Stimulated activated naive CD4-positive, alpha-beta T cell treated with Interleukin-2 at 50 U/mL for 16 hours (primary cell): ENCODE measurements around the gene R3HDM4.

Experiments
- DNase-seq: peaks from one replicate; lab custom pipeline; 2025; lab: John Stamatoyannopoulos, UW

R3HDM4 gene

DNA sequence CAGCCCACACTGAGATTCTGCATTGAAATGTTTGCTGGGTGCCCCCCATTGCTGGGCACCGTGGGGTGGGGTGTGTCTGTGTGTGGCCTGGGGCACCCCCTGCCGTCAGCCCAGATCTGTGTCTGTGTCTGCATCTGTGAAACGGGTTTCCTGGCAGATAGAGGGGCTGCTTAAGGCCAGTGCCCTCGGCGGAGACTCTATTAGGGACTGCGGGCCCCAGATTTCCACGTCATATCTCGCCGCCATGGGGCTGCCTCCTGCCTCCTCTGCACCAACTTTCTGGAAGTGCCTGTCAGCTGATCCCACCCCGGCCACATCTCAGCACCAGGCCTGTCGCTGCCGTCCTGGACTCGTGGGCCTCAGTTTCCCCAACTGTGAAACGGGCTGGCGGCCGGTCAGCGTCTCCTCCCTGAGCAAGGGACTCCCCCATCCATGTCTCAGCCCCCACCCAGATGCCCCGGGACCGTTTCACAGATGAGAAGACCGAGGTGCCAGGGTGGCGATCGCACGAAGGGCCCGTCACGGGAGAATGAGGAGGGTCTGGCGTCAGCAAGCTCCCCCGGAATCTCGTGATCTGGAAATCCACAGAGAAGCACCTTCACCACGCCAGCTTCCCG, 34.2 kb upstream of the R3HDM4 start:
- no peak for DNase-seq

DNA sequence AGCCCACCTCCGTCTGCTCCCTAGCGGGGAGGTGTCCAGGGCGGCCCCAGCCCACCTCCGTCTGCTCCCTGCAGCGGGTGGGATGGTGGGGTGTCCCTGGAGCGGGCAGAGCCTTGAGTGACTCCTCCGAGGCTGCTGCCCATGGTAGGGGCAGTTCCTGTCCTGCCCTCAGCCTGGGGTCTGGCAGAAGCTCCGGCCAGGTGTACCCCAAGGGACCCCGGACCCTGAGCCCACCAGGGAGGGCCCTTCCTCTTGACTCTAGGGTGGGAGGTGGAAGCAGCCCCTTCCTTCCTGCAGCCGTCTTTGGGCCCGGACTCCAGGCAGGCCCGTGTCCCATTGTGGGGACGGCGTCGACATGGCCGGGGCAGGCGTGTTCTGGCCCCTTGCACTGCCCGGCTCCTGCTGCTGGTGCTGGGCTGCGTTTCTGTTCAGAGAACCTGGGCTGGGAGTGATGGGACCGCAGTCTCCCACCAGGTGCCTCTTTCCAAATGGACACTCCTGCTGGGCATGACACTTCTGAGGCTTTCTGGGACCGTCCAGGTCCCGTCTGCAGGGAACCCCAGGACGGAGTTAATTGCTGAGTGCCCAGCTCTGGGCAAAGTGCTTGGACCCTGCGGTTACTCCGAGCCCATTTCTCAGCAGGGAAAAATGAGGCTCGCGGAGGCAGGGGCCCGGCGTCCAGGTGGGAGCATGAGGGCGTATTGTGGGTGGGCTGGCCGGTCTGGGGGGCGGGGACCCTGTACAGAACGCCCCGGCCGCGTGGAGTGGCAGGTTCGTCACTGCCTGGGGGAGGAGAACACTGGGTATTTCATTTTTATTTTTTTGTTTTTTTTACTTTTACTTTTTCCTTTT, 32.6 kb upstream of the R3HDM4 start:
- no peak for DNase-seq

DNA sequence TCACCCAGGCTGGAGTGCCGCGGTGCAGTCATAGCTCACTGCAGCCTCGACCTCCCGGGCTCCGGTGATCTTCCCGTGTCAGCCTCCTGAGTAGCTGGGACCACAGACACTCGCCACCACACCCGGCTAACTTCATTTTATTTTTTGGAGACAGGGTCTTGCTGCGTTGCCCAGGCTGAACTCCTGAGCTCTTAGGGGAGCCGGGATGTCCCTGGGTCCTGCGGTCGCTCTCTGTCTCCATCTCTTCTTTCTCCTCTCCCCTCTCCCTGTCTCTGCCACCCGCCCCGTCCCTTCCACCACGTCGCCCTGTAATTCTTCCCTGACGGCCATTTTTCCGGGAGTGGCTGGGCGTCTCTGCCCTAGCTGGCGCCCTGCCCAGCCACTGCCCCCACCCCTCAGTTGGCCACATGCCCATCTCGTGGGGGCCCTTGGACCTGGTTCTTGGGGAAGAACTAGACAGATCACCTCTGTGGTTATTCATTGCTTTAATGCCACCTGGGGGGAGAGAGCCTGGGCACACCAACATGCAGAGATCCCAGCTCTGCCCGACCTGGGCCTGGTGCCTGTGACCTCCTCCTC, 31.7 kb upstream of the R3HDM4 start:
- no peak for DNase-seq

DNA sequence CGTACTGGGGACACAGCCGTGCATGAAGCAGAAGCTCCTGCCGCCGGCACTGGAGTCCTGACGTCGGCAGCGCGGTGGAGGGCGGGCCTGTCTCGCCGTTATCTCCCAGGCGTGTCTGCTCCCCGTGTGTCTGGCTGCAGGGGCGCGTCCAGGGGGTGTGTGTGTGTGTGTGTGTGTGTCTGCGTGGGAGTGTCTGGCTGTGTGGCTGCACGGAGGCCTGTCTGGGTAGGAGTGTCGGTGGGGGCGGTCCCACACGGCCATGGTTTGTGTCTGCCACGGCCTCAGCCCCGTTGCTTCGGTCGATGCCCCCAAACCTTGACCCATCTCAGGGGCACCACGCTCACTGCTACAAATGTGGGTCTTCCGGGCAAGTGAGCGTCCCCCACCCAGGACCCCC, 31.1 kb upstream of the R3HDM4 start:
- no peak for DNase-seq

DNA sequence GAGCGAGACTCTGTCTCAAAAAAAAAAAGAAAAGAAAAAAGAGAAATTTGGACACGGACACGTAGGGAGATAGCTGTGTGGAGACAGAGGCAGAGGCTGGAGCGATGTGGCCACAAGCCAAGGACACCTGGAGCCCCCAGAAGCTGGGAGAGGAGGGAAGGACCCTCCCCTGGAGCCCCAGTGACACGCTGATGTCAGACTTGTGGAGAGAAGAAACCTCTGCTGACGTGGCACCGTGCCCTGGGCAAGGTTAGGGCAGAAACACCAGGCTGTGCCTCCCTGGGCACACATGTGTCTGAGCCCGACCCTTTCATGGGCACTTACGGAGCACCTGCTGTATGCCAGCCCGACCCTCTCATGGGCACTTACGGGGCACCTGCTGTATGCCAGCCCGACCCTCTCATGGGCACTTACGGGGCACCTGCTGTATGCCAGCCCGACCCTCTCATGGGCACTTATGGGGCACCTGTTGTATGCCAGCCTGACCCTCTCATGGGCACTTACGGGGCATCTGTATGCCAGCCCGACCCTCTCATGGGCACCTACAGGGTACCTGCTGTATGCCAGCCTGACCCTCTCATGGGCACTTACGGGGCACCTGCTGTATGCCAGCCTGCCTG, 30.6 kb upstream of the R3HDM4 start:
- DNase-seq: no peak

DNA sequence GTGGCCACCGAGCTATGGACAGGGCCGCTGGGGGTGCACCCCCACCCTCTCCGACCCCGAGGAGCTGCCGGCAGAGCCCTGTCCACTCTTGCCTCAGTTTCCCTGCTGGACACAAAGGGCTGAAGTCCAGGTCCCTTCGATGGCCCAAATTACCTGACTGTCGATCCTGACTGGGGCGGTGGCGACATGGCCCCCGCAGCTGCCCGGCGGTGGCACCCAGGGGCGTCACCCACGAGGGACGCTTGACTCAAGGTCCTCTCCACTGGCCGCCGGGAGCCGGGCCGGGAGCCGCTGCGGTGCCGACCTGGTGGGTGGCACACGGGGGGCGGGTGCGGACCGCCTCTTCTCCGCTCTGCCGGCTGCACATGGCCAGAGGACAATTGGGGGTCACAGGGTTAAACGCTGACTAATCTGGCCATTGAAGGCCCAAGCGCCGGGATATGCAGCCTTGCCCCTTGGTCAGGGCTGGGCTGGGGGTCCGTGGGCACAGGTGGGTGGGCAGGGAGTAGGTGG, 29.2 kb upstream of the R3HDM4 start:
- DNase-seq: no peak

DNA sequence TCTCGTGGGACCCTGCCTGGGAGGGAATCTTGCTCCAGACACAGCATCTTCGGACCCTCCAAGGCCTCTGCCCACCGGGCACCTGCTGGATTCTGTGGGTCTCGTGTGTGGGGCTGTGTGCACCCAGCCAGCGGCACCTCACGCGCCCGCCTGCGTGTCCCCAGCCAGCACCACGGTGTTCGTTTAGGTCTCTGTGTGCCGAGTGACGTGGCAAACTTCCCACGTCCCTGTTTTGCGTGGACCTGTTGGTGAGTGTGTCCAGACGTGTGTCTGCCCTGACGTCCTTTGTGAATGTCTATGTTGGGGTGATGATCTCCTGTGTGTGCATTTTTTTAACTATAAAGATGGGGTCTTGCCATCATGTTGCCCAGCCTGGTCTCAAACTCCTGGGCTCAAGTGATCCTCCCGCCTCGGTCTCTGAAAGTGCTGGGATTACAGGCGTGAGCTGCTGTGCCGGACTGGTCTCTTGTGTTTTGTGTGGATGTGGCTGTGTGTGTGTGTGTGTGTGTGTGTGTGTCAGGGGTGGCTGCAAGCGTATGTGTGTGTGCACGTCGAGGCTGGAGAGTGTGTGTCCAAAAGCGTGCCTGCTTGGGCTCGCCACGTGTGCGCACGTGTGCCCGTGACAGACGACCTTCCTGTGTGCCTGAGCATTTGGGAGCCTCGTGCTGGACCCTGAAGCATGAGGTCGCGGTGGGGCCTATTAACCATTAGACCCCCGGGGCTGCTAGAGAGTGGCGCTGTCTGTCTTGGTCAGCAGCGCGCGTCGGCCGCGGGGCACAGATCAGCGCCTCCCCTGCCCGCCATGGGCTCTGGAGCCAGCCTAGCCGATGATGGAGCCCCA, 28.5 kb upstream of the R3HDM4 start:
- no peak for DNase-seq

DNA sequence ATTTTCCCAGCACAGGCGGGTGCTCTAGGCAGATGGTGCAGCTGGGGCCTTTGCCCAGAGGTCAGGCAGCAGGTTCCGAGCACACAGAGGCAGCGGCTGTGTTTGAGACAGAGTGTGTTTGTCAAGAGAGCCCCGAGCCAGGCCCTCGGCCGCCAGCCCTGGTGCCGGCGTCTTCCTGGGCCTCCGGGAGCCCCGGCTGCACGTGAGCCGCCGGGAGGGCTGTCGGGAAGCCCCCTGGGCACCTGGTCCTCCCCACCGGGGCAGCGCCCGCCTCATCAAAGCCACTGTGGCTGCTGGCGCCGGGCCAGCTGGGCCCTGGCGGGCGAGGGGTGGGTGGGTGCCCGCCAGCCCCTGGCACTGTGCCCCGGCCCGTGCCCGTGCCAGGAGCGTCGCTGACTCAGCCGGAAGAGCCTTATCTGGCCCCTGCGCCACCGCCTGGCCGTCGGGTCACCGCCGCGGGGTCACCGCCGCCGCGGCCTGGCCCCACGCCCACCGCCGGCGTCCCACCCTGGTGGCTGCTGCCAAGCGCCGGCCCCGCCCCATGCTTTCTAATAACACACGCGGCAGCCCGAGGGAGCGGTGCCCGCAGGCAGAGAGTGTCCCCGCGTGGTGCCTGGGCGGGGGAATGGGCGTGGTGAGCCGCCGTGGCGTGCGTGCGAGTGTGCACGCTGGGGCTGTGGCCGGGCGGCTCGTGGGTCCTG, 27.7 kb upstream of the R3HDM4 start:
- peak; percentile 66 for DNase-seq

DNA sequence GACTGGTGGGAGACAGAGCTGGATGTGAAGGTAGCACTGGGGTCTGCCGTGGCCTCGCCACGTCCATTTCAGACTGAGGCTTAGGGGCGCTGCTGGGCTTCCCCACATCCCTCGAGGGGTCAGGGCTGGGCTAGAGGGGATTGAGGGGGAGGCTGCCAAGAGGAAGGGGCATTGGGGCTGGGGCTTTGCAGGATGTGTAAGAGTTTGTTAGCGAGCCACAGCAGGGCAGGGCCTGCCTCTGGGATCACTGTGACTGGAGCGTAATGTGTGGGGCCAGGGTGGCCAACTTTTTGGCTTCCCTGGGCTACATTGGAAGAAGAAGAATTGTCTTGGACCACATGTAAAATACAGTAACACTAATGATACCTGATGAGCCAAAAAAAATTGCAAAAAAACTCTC, 26.9 kb upstream of the R3HDM4 start:
- DNase-seq: no peak

DNA sequence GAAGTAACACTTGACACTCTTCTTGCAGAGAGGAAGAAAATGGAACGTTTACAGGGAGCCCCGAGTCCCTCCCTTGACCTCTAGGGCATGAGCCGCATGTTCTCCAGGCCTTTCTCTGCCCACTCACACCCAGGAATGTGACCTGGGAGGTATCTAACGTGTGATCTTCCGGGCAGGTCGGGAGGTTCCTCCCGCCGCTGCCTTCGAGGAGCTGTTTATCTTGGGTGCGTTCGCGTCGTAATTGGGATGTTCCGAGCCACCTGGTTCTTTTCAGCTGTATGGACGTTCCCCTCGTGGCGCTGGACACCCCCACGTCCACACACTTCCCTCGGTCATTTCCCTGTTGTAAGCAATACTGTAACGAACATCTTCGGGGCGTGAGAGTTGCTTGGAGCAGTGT, 26.4 kb upstream of the R3HDM4 start:
- DNase-seq: no peak

DNA sequence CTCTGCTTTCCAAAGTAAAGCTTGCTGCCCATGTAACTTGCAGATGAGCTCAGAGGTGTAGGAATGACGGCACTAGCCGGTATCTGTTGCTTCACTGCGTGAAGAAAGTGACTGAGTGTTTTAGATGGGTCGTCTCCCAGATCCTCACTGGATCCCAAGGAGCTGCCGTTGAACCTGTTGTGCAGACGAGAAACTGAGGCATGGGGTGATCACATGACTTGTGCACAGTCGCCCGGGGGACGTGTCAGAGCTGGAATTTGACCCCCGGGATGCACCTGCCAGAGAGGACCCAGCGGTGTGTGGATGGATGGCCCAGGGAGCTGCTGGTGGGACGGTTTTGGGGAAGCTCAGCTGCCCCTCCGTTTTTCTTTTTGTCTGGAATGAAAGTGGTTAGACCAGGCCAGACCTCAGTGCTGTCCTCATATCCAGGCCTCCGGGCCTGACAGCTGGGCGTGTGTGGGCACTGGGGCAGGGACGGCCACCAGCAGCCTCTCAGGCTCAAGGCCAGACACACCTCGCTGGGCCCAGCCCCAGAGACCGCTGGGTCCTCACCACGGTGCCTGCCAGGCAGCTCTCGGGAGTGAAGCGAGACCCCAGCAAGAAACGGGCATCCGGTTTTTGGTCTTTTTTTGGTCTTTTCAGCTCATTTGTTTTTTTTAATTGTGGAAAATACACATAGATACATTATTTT, 25.4 kb upstream of the R3HDM4 start:
- DNase-seq: no peak

DNA sequence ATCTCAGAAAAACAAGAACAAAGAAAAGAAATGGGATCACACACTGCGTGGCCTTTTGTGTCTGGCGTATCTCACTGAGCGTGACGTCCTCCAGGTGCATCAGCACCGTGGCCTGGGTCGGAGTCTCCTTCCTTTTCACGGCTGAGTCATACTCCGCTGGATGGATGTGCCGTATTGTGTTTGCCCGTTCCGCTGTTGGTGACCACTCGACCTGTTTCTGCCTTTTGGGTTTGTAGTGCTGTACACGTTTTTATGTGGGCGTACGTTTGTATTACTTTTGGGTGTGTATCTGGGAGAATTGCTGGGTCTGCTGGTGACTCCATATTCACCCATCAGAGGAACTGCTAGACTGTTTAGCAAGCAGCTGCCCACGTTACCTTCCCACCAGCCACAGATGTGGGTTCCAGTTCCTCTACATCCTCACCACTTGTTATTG, 24.3 kb upstream of the R3HDM4 start:
- peak; percentile 61 for DNase-seq

DNA sequence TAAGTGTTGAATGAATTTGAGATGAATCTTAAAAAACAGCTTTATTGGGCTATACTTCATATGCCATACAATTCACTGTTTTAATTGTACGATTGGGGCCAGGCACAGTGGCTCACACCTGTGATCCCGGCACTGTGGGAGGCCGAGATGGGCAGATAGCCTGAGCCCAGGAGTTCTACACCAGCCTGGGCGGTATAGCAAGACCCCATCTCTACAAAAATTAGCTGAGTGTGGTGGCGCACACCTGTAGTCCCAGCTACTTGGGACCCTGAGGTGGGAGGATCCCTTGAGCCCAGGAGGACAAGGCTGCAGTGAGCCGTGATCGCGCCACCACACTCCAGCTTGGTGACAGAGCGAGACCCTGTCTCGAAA, 23.1 kb upstream of the R3HDM4 start:
- DNase-seq: no peak

DNA sequence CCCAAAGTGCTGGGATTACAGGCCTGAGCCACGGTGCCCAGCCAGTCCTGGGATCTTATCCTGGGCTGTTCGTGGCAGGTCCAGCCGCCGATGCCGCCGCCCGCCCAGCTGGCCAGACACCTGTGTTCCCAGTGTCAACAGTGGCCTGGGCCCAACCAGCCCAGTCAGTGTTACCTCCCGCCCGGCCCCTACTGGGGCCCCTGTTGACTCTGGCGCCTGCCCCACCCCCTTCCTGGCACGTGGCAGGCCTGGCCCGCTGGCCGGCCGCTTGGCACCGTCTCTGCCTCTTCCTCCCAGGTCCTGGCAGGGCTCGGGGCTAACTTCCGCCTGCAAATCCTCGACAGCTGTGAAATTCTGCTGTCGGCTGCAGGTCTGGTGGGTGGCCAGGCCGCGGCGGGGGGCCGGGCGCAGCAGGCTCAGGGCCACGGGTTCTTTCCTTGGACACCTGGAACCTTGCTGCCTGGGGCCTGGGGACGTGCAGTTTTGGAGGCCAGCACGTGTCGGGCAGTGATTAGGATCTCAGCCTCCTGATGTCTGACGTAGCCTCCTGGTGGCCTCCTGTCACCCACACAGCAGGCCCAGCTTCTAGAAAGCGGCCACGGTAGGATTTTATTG, 22.0 kb upstream of the R3HDM4 start:
- DNase-seq: no peak

DNA sequence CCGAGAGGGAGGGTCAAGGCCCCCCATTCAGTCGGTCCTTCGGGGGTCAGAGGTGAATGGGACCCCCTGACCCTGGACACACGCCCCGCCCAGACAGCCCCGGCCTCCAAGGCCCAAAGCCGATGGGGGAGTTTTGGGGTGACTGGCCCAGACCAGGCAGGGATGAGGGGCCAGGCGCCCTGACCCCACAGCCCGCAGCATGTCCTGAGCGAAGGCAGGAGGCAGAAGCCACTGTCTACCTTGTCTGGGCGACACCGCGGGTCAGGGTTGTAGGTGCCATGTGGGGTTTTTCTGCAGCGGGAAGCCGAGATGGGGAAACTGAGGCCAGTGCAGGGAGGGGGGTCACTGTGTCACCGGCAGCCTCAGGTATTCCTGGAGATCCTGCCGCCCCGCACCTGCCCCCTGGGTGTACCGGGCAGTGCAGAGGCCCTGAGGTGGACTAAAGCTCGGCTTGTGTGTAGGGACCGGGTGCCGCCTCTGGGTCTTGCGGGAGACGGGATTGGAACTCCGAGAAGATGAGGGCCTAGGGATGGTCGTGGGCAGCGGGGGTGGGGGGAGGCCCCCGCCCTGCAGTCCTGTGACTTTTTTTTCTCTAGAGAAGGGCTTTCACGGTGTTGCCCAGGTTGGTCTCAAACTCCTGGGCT, 21.3 kb upstream of the R3HDM4 start:
- DNase-seq: no peak

DNA sequence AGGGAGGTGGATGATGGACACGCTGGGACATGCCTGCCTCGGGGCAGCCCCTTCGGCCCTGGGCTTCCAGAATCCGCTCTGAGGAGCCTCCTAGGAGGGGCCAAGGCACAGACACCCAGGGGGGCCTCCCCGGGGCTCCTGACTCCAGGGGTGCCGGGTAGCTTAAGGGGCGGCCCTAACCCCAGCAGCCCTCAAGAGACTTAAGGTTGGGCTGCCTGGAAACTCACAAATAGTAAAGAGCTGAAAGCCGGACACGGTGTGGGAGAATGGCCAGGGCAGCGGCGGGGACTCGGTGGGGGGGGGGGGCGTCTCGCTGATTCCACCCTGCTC, 20.5 kb upstream of the R3HDM4 start:
- no peak for DNase-seq

DNA sequence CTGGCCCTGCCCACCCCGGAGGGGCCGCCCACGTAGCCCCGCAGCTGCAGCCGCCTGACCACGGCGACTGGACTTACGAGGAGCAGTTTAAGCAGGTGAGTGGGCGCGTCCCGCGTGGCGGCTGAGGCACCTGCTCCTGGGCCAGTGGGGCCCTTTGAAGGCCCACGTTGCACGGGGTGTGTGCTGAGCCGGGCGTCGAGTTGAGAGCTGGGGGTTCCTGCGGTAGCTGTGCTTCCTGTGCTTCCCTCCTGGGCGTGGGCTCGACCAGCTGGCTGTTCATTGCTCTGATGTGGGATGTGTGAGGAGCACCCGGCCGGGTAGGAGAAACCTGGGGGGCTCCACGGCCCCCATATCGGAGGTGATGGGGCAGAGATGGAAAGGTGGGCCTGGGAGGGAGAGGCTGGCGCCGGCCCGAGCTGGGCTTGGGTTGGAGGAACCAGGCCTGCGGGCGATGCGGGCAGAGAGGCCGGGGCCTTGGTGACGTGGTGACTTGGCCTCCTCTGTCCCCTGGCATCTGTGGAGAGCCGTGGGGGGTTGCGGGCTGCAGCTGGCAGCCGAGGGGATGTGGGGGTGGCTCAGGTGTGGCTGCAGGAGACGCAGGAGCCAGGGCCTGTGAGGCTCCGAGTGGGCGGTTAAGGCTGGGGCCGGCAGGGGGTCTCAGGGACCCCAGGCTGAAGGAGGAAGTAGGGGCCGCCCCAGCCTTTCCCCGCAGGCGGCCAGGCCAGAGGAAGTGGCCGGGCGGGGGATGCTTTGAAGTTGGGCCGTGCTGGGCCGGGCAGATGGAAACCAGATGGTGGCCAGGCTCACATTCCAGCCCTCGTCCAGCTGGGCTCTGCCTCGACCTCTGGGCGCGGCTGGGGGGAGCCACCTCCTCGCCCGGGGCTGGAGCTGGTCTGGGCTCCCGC, 19.9 kb upstream of the R3HDM4 start:
- no peak for DNase-seq

DNA sequence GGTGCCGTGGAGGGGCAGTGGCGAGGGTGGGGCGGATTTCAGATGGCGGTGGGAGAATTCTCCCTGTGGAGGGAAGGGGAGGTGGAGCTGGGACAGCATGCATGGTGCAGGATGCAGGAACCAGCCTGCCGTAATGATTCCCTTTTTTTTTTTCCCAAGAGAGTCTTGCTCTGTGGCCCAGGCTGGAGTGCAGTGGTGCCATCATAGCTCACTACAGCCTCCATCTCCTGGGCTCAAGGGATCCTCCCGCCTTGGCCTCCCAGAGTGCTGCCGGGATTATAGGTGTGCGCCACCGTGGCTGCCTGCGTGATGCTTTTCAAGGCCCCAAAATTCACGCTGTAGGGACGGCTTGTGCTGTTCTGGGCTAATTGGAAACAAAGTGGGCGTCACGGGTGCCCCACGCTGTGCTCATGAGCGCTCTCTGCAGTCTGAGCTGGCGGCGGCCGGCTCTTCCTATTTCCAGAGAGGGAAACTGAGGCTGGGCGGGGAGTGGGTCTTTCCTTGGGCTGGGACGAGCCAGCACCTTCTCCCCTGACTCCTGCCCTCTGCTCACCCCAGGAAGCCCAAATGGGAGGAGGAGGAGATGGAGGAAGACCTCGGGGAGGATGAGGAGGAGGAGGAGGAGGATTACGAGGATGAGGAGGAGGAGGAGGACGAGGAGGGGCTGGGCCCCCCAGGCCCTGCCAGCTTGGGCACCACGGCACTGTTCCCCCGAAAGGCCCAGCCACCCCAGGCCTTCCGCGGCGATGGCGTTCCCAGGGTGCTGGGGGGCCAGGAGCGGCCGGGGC, 19.0 kb upstream of the R3HDM4 start:
- DNase-seq: no peak
